Measurements from ENCODE around the gene GARS1. TPM values are rescaled to one million over a fixed set of nuclear protein-coding genes. Genes with fewer than 3 reads are reported as not detected.

GARS1 gene
- total and polyA plus RNA-seq, 2 donors from 2014 or later: 84.3 to 104 TPM

DNA sequence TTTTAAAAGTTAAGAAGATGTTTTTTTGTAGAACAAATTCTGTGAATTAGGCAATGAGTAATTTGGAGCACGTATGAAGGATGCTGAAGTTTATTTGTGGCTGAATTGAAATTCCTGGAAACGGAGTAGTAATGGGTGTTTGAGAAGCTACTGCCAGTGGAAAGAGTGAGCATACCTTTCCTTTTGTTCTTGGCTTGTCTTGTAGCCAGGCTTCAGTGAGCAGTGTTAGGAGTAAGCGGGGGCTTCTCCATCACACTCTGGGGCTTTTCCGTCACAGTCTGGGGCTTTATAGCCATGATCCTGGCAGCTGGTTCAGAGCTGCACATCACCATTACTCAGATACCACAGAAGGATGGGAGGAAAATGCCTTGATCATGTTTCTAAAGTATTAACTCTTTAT, 32.3 kb downstream of the GARS1 start:
- peaks cover 10 to 41% (median 24%) of the 10 kb centered on the region in 3 donors for H3K36me3 ChIP-seq (ENCODE audit: control insufficient read depth in 2 of 3, insufficient read depth in 3 of 3, low read length in 3 of 3)
- DNase-seq: no peak
- H3K4me3 ChIP-seq (ENCODE audit: low read length in 3 of 3): no peak overlapping the region
- H3K9ac ChIP-seq (ENCODE audit: low read length in 3 of 3): no peak overlapping the region
- TF ChIP-seq, protein P1, sequence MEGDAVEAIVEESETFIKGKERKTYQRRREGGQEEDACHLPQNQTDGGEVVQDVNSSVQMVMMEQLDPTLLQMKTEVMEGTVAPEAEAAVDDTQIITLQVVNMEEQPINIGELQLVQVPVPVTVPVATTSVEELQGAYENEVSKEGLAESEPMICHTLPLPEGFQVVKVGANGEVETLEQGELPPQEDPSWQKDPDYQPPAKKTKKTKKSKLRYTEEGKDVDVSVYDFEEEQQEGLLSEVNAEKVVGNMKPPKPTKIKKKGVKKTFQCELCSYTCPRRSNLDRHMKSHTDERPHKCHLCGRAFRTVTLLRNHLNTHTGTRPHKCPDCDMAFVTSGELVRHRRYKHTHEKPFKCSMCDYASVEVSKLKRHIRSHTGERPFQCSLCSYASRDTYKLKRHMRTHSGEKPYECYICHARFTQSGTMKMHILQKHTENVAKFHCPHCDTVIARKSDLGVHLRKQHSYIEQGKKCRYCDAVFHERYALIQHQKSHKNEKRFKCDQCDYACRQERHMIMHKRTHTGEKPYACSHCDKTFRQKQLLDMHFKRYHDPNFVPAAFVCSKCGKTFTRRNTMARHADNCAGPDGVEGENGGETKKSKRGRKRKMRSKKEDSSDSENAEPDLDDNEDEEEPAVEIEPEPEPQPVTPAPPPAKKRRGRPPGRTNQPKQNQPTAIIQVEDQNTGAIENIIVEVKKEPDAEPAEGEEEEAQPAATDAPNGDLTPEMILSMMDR (IDR thresholded peaks at IDR 0.05; ENCODE audit: borderline replicate concordance, extremely low read depth, insufficient read depth): no peak
- H3K27me3 ChIP-seq (ENCODE audit: control insufficient read depth, insufficient read depth, low read length): no peaks in the 10 kb centered on the region
- intact Hi-C loops (cut with DNase I): no loop called here
- H3K27ac ChIP-seq (ENCODE audit: low read depth in 2 of 2, low read length in 2 of 2): no peak overlapping the region
- no peaks in the 10 kb centered on the region for H3K4me1 ChIP-seq (ENCODE audit: control insufficient read depth in 2 of 3, insufficient read depth in 2 of 3, low read depth in 1 of 3, low read length in 3 of 3)
- no peaks in the 10 kb centered on the region for H3K9me3 ChIP-seq (ENCODE audit: control insufficient read depth in 2 of 3, insufficient read depth in 1 of 3, low read length in 3 of 3)
- FAIRE-seq: no peak

DNA sequence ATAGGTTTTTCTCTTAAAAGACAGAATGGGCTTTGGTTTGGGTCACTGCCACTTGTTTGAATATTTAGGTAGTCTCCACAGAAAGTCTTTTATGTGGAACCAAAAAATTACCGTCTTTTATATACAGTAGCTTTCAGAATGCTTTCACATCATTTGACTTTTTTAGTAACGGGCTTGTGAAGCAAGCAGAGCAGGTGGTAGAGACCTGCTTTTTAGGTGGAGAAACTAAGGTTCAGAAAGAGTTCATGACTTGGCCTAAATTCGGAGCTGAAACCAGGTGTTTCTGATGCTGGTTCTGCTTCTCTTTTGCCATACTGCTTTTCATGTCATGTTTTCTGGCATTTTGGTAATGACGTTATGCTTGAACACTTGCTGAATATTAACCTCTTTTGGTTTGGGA, 36.3 kb downstream of the GARS1 start:
- no peak for FAIRE-seq
- no peak overlapping the region for H3K9ac ChIP-seq (ENCODE audit: low read length in 3 of 3)
- H3K27me3 ChIP-seq (ENCODE audit: control insufficient read depth, insufficient read depth, low read length): no peaks in the 10 kb centered on the region
- TF ChIP-seq, protein P1 (IDR thresholded peaks at IDR 0.05; ENCODE audit: borderline replicate concordance, extremely low read depth, insufficient read depth): no peak
- intact Hi-C loops (cut with DNase I): no loop called here
- H3K27ac ChIP-seq (ENCODE audit: low read depth in 2 of 2, low read length in 2 of 2): no peak overlapping the region
- H3K9me3 ChIP-seq (ENCODE audit: control insufficient read depth in 2 of 3, insufficient read depth in 1 of 3, low read length in 3 of 3): no peaks in the 10 kb centered on the region
- H3K4me3 ChIP-seq (ENCODE audit: low read length in 3 of 3): no peak overlapping the region
- peaks cover 8 to 36% (median 36%) of the 10 kb centered on the region in 3 donors for H3K36me3 ChIP-seq (ENCODE audit: control insufficient read depth in 2 of 3, insufficient read depth in 3 of 3, low read length in 3 of 3)
- no peaks in the 10 kb centered on the region for H3K4me1 ChIP-seq (ENCODE audit: control insufficient read depth in 2 of 3, insufficient read depth in 2 of 3, low read depth in 1 of 3, low read length in 3 of 3)
- DNase-seq: no peak

DNA sequence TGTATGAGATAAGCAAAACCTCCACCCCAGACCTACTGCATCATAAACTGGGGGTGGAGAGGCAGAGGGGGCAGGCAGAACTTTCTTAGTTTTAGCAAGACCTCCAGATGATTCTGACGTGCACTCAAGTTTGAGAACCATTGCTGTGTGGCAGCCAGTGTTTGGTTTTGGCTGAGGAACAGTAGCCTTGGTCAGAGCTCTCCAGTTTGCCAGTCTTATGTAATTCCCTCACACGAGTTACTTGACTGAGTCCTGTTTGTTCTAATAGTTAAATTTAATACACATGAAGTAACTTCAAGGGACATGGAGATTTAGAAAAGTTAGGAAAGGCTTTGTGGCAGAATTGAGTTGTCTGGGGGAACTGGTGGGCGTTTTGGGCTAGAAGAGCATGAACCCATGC, 38.5 kb downstream of the GARS1 start:
- no peak for FAIRE-seq
- Histone ChIP-seq H3K9me3 (ENCODE audit: control insufficient read depth in 2 of 3, insufficient read depth in 1 of 3, low read length in 3 of 3) (no peaks in the 10 kb centered on the region), H3K27me3 (ENCODE audit: control insufficient read depth, insufficient read depth, low read length) (no peaks in the 10 kb centered on the region), H3K4me1 (ENCODE audit: control insufficient read depth in 2 of 3, insufficient read depth in 2 of 3, low read depth in 1 of 3, low read length in 3 of 3) (no peaks in the 10 kb centered on the region), H3K9ac (ENCODE audit: low read length in 3 of 3) (no peak overlapping the region), H3K36me3 (ENCODE audit: control insufficient read depth in 2 of 3, insufficient read depth in 3 of 3, low read length in 3 of 3) (peaks cover 6 to 35% (median 33%) of the 10 kb centered on the region in 3 donors), H3K4me3 (ENCODE audit: low read length in 3 of 3) (no peak overlapping the region), H3K27ac (ENCODE audit: low read depth in 2 of 2, low read length in 2 of 2) (no peak overlapping the region)
- intact Hi-C loops (cut with DNase I): no loop called here
- DNase-seq: no peak
- TF ChIP-seq, protein P1 (IDR thresholded peaks at IDR 0.05; ENCODE audit: borderline replicate concordance, extremely low read depth, insufficient read depth): no peak

DNA sequence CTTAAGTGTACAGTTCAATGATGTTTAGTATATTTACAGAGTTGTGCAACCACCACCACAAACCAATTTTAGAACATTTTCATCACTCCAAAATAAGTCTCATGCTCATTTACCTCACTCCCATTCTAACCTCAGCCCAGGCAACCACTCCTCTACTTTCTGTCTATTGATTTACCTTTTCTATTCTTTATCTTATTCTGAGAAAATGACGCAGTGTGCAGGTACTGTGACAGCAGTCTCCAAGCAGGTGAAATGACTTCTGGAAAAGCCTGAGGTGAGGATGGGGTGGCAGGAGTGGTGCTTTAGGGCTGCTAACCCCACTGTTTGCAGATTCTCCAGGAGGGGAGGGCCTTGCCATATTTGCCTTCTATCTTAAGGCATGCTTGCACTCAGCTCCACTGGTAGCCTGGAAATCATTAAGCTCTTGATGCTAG, 39.5 kb downstream of the GARS1 start:
- TF ChIP-seq, protein P1 (IDR thresholded peaks at IDR 0.05; ENCODE audit: borderline replicate concordance, extremely low read depth, insufficient read depth): no peak
- Histone ChIP-seq H3K4me1 (ENCODE audit: control insufficient read depth in 2 of 3, insufficient read depth in 2 of 3, low read depth in 1 of 3, low read length in 3 of 3) (no peaks in the 10 kb centered on the region), H3K9me3 (ENCODE audit: control insufficient read depth in 2 of 3, insufficient read depth in 1 of 3, low read length in 3 of 3) (no peaks in the 10 kb centered on the region), H3K27me3 (ENCODE audit: control insufficient read depth, insufficient read depth, low read length) (no peaks in the 10 kb centered on the region), H3K27ac (ENCODE audit: low read depth in 2 of 2, low read length in 2 of 2) (no peak overlapping the region), H3K9ac (ENCODE audit: low read length in 3 of 3) (no peak overlapping the region), H3K36me3 (ENCODE audit: control insufficient read depth in 2 of 3, insufficient read depth in 3 of 3, low read length in 3 of 3) (peaks cover 3 to 28% (median 28%) of the 10 kb centered on the region in 3 donors), H3K4me3 (ENCODE audit: low read length in 3 of 3) (no peak overlapping the region)
- DNase-seq (no peak), FAIRE-seq (no peak)
- intact Hi-C loops (cut with DNase I): no loop called here

All from kidney (tissue), 14 donors.